GM18520 (cell line): Measurements from ENCODE around the gene IDH2.

ENCODE experiments used
- ATAC-seq: cut with Tn5 transposase; IDR thresholded peaks from one replicate; pipeline ENCODE4 v1.9.1; 2021; ENCODE audit not compliant: unreplicated experiment

Gene IDH2

DNA sequence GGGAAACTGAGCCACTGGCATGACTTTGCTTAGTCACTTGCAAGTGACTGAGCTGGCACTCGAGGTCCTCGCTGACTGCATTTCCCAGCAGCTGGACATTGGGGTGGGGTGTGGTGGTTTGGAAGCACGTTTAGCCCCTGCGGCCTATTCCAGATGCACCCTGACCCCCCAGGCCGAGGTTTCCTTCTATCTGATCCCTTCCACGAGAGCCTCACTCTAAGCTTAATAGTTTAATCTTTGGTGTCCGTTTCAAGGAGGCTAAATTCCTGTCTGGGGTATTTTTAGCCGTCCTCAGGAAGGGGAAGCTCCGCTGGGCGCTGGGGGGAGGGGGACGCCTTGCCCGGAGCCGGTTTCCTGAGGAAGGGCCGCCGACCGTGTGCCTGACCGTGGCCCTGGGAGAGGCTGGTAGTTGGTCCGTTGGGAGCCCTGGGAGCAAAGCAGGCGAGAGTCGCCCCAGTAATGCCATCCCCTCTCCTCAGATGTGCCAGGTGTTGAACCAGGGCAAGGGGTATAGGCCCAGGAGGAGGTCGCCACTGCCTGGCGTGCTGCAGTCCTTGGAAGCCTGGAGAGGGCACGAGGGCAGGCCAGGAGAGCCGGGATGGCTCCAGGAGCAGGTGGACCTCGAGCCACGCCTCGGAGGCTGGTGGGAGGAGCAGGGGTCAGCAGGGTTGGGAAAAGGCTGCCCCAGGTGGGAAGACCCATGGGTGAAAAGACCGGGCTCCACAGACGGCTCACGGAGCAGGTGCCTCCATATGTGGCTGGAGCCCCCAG is 37.2 kb downstream of the IDH2 start:
- no peak for ATAC-seq

DNA sequence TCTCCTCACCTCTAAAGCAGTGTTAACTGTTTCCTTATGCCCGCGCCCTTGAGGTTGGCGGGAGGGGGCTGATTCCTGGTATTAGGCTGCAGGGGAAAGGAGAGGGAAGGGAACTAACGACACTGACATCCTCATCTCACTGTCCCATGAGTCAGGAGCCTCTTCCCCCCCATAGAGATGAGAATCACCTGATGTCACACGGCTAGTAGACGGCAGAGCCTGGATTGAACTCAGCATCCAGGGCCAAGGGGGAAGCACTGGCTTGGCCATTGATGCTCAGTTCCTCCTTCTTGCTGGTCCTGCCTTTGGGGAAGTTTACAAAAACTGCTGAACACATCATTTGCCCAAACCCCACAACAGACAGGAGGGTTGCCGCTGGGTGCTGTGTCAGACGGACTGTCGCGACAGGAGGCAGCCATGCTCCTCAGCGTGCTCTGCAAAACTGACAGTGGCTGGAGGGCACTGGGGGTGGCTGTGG is 38.5 kb downstream of the IDH2 start:
- ATAC-seq, result no peak

DNA sequence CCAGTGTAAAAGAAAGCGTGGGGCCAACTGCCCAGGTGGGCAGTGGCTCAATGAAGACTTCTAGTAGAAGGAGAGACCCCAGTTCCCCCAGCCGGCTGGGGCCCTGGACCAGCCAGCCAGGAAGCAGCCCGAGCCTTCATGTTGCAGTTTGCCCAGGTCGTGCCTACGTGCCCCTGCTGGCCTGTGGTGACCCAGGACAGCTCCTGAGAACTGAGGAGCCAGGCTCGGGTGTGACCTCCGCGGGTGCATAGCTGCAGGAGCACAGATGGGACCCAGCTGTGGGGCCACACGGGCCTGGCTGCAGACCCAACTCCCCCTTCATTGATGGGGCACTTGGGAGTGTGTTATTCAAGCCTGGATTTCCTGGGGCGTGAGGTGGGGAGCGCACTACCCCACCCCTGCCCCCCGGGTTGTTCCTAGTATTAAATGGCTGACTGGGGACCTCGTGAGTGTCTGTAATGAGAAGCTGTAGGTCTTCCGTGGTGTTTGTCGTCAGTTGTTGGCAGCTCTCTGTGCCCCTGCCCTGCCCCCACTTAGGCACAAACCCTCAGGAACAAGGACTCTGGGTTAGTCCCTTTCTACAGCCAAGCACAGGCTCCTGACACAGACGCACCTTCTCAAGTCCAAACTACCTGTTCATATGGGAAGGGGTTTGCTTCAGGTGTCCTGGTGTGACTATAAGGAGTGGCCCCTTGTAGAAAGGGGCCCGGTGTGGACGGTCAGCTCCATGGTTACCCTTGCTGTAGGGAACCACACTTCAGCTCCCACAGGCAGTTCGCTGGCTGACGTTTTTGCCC is 39.1 kb downstream of the IDH2 start:
- no peak for ATAC-seq

DNA sequence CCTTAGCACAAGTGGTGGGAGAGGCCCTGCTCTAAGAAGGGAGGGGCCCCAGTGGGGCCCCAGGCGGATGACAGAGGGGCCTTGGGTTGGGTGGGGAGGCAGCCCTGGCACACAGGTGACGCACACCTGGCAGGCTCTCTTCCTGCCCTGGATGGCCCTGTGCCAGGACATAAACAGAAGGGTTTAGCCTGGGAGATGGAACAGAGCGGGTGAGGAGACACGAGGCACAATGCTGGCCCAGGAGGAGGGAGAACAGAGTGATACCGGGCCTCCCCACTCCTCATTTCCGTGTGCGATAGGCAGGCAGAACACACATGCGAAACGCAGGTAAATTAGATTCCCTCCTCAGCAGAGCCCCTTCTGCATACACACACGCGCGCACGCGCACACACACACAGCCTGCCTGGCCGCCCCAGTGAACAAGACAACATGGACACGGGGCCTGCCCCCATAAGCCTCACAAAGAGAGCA is 39.8 kb downstream of the IDH2 start:
- no peak for ATAC-seq

DNA sequence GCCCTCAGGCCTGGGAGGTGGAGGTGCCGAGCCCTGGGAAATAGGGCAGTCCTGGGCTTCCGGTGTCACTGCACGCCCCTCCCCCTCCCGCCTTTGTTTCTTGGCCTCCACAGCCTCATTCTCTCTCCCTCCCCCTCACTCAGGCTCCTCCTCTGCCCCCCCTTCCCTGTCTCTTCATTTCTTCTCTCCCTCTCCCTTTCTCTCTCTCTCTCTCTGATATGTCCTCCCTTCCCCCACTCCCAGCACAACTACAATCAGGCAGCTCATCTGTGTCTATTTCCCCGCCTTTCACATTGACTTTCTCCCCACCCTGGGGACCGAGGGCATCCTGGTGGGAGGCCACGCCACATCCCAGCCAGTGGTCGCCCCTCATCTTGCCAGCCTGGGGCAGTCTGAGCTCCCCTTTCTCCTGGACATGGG is 40.2 kb downstream of the IDH2 start:
- ATAC-seq, result no peak

DNA sequence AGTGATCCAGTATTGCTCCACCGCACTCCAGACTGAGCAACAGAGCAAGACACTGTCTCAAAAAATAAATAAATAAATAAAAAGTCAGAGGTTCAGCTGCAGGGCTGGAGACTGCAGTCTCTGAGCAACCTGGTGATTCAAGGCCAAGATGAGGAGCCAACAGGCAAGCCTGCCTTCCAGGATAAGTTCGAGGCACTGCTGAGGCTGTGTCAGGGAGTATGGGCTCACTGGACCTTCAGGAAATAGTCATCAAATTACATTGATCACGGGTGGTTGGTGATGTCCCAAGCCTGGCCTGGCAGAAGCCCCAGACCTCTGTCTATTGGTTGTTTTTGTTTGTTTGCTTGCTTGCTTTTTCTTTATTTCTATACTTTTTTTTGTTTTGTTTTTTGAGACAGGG is 41.5 kb downstream of the IDH2 start:
- no peak for ATAC-seq

DNA sequence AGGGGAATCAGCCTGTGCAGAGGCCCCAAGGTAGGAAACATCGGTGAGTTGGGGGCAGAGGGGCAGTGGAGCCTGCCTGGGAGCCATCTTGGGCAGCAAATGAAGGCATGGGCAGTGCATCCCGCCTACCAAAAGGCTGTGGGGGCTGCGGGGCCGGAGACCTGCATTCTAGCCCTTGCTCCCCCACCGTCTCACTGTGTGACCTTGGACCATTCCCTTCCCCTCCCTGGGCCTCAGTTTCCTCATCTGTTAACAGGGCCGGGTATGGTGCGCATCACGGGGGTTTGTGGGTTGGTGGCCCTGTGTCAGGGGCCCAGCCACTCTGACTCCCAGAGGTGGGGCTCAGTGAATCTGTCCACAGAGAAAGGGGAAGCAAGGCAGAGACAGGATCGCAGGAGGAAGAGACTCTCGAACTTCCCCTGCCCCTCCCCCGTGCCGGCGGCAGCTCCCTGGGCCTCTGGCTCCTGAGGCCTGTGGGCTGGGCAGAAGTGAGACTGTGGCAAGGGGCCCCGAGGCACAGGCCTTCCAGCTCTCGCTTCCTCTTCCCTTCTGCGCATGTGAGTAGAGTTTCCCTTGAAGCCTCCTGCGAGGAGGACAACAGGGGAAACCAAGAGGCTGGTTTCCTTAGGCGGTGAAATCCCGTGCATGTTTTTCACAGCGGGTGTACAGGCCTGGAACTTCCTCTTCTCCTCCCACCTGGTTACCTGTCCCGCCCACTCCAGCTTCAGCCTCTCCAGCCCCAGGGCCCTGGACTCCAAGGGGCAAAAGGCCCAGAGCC is 42.9 kb downstream of the IDH2 start:
- ATAC-seq, result peak; percentile 86

DNA sequence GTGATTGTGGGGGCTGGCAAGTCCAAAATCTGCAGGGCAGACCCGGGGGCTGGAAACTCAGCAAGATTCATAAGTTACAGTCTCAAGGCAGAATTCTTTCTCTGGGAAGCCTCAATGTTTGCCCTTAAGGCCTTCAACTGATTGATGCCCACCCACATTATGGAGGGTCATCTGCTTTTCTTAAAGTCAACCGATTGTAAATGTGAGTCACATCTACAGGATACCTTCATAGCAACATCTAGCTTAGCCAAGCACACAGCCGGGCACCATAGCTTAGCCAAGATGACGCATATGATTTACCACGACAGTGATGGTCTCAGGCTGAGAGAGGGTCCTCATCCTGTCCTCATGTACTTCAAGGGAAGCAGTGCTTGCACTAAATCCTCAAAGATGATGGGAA is 43.5 kb downstream of the IDH2 start:
- ATAC-seq, result no peak

DNA sequence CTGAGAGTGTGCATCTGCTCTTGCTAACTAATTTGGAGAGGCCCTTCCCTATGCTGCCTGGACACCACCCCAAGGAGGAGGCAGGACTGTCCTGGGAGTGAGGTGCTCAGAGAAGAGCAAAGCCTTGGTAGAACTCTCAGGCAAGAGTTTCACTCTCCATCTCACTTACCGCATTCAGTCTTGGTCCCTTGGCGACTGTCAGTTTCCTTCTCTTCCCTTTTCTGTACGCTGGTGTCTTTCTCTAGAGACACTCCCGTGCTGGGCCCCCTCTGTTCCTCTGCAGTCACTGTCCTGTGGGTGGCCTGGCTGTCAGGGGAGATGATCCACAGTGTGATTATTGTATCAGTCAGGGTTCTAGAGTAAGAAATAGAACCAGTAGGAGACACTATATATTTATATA is 44.0 kb downstream of the IDH2 start:
- ATAC-seq, result no peak

DNA sequence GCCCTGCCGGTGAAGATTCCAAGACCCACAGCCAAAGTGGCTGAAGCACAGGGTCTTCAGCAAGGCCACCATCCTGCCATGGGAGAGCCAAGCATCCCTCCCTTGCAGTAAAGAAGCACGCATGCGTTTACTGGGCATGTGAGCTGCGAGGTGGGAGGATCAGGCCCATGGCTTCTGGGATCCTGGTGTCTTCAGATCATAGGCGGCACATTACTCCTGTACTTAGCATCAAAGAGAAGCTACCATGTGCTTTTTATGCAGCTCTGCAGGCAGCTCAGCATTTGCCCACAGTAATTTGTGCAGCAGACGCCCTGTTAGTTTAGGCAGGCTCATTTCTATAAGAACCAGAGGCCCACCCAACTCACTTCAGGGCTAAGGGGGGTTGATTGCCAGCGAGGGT is 45.7 kb downstream of the IDH2 start:
- ATAC-seq, result no peak

DNA sequence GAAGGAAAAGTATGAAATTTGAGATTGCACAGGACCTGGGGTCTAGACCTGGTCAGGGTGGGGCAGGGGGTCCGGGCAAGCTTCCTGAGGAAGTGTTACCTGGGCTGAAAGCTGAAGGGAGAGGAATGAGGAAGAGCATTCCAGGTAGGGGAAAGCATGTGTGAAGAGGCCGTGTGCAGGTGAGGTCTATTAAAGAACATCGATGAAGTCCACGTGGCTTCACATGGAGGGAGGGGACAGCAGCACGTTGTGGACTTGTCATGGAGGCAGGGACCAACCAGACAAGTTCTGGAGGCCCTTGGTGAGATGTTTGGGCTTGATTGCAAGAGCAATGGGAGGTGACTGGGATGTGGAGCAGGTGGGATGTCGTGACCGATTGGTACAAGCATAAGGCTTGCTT is 47.1 kb downstream of the IDH2 start:
- no peak for ATAC-seq

DNA sequence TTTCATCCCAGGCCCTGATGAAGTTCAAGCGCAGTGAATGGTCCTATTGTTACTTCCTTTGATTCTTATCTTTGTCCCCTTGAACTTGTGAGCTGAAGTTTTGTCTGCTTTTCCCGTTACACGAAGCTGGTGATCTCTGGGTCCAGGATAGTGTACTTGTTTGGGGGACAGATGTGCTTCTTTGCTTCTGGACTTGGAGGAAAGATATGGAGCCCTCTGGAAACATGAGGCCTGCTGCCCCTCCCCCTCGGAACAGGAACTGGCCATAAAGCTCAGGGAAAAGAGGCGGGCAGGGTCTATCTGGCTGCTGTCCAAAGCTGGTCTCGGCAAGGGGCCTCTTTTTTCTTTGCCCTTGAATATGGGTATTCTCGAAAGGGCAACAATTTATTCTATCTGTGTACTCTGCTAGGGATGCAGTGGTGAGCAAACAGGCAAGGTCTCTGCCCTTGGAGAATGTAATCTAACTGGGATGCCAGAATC is 47.6 kb downstream of the IDH2 start:
- ATAC-seq, result no peak

DNA sequence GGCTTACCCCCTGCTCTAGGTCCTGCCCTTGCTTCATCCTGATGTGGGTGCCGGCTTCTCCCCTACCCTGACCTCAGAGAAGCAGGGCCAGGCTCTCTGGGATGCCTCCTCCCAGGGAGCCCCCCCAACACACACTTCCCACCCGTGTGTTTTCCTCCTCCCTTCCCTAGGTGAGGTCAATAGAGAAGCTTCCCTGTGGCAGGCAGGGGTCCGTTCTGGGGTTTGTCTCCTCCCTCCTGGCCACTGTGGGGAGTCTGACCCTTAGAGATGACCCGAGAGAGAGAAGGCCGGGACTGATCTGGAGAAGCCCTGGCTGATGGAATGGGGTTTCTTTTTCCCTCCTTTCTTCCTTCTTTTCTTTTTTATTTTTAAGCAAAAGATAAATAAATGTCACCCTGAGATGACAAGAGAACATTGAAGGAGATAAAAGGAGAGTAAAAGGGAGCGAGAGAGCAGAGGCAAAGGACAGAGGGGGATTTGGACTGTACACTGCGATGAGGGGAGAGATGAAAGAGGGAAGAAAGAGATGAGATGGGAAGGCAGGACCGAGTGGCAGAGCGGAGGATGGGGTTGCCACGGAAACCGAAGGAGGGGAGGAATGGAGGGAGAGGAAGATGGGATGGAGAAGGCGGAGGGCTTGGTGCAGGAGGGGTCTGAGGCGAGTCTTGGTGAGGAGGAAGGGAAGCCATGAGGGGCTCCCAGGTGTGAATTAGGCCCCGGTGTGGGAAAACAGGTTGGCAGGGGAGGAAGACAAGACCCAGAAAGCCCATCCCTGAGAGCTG is 48.4 kb downstream of the IDH2 start:
- ATAC-seq, result no peak

DNA sequence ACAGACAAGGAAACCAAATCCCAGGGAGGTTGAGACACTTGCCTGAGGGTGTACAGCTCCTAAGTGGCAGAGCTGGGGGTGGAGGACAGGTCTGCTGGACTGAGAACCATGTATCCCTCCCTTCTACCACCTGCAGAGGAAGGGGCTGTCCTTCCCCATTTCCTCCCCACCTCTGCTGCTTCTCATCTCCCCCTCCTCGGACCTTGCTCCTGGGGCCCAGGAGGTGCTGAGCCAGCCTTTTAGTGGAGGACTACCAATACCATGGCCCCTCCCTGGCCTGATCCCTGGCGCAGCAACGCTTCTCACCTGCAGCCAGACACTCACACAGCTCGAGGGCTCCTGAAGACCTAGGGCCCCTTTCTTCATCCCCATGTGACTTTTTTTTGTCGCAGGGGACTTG is 50.4 kb downstream of the IDH2 start:
- no peak for ATAC-seq

DNA sequence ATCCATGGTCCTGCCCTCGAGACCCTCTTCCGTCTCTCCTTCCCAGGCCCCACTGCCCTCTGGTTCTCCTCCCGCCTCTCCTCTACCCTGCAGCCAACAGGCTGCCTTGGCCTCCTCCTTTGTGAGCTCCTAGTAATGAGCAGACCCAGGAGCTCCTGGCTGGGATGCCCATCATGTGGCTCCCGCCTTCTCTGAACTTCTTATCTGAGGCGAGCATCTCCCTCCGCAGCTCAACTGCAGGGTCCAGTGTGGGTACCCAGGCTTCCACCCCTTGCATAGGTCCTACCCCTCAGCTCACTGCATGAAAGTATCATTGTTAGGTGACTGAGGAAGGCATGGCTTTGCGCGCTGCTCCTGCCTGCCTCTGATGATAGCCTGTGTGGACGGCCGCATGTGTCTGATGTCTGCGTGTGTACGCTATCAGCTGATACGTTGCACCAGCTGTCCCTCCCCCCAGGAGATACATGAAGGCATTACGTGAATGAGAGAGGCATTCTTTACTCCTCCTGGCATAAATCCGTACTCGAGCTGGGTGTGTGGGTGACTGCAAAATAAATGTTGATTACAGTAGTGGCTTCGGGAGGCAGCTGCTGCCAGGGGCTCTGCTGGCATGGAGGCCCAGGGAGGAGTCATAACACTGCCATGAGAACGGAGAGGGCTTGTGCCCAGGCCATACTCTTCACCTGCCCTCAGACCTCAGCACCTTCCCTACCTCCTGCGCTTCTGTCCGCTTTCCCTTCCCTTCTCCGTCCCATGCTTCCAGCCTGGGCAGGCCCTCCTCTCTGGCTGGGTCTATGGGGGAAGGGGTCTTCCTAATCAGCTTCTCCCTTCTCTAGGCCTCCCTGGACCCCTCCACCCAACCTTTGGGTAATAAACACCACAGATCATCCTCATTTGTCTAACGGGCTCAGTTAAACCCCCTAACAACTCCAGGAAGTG is 52.3 kb downstream of the IDH2 start:
- ATAC-seq, result no peak

DNA sequence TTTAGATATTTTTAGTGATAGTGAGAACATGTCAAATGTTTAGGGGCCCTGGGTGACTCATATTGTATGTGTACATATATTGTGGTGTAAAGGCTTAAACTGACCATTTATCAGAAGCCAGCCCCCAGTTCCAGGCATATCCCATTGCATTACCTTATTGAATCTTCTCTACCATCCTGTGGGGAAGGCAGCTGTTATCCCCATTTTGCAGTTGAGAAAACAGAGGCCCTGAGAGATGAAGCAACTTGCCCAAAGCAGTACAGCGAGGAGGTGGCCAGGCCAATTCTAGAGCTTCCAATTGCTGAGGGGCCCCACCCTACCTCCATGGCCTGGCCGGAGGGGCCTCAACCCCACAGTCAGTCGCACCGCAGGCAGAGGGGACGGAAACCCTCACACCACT is 53.2 kb downstream of the IDH2 start:
- no peak for ATAC-seq

DNA sequence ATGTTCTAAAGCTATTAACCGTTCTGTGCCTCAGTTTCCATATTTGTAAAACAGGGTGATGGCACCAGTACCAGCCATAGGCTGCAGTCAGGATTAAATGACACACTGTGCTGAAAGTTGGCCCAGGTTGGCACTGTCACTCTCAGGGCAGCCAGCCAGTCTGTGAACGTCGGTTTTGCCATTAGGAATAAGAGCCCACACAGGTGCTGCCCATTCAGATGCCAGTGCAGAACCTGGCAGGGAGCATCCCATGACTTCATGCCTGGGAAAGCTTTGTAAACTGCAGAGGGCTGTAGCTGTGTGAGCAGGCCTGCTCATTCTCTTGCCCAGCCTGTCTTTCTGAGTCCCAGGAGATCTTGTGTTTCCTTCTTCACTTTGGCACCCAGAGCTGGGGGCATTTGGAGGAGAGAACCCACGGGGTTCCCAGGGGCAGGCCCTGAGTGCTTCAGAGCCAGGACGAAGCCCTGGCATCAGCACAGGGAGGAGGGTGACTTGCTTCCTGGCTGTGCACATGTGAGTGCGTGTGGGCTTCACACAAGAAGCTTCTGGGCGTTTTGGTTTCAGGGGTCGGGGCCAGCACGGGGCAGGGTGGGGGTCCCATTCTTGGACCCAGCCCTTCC is 54.2 kb downstream of the IDH2 start:
- no peak for ATAC-seq

DNA sequence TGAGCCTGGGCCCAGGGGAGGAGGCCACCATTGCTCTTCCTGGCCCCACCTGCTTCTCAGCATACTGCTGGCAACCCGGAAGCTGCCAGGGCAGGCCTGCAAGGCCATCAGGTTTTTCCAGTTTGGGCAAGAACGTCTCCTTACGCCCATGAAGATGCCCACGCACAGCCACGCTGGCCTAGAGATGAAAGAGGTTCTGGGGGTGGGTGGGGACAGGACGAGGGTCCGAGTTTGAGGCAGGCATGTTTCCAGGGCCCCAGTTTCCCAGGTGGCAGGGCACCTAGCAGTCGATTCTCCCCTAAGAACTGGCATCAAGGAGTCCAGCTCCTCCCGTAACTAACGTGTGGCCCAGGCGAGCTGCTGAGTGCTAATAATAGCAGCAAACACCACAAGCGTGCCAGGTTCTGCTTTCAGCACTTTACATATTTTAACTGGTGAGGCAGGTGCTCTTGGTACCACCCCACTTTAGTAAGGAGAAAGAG is 55.3 kb downstream of the IDH2 start:
- no peak for ATAC-seq

DNA sequence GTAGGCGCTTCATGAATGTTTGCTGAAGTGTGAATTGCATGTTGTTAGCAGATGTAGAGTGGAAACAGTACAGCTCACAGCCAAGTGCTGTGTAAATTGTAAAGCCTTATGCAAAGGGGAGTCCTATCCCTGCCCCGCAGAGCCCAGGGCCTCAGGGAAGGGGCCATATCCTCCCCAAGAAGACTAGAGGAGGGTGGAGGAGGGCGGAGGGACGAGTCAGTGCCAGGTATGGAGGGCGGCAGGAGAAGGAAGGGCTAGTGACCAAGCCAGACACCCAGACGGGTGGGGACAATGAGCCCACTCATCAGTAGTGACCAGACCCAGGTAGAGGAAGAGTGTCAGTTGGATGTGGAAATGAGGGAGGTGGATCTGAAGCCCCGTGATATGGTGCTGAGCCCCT is 56.0 kb downstream of the IDH2 start:
- ATAC-seq, result no peak
